WI38 (cell line): ENCODE results near the gene CENPN.

Experiments used
- H3K4me3 ChIP-seq: 2 replicates; pipeline ENCODE4 v1.5.1; 2011; ENCODE audit warnings: low read depth, mild to moderate bottlenecking, control low read depth, low read length
- CTCF ChIP-seq: IDR thresholded peaks from 2 replicates; pipeline ENCODE4 v1.5.1; 2012; ENCODE audit warnings: low read depth, mild to moderate bottlenecking, control low read depth, low read length

The CENPN gene

DNA sequence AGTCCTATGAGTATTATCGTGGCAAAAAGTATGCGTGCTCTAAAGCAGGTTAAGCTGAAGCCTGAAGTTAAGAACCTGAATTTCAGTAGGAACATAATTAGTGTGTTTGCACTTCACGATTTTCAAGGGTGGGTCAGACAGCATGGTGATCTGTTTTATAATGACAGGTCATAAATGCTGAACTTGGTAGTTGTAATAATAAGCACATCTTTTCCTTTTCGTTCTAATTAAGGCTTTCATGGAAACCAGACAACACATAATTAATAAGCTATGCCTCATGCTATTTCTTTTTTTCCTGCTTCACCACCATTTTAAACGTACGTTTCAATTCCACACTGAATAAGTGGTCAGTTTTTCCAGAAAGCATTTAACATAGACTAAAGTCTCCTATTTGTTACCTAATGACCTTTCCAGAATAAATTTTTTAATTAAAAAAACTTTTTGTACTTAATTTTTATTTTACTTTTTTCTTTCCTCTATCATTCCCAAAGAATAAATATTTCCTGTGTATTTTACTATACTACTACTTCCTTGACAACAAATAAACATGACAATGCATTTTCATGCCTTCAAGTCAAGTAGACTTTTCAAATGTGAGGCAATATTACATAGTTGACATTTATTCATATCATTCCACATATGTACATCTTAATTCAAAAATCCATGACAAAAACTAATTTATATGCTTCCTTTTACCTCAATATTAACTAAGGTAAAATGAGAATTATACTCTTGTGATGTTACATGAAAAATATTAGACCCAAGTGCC is 22.7 kb upstream of the CENPN start:
- no peak overlapping the region for H3K4me3 ChIP-seq
- TF ChIP-seq CTCF, result no peak

DNA sequence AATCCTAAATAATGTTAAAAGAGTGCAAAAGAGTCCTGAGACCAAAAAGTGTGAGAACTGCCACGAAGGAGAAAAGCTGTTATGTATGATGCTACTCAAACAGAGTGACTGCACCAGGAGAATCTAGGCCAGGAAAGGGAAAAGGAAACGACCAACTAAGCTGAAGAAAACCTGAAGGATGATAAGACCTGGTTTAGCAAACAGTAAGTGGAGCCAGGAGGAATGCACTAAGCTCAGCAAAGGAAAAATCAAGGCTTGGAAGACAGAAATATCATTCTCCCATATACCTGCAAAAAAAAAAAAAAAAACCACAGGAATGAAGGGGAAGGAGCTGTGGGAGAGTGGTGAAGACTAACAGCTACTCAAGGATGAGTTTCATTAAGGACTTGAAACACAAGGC is 21.4 kb upstream of the CENPN start:
- H3K4me3 ChIP-seq, result no peak overlapping the region
- TF ChIP-seq CTCF, result no peak

- no peak overlapping the region for H3K4me3 ChIP-seq
- TF ChIP-seq CTCF, result no peak
These were observed 20.5 kb upstream of the CENPN start for GRCh38 chr16:80986557-80986956.

GRCh38 chr16:80988756-80989155 is 18.3 kb upstream of the CENPN start:
- H3K4me3 ChIP-seq, result no peak overlapping the region
- no peak for TF ChIP-seq CTCF

DNA sequence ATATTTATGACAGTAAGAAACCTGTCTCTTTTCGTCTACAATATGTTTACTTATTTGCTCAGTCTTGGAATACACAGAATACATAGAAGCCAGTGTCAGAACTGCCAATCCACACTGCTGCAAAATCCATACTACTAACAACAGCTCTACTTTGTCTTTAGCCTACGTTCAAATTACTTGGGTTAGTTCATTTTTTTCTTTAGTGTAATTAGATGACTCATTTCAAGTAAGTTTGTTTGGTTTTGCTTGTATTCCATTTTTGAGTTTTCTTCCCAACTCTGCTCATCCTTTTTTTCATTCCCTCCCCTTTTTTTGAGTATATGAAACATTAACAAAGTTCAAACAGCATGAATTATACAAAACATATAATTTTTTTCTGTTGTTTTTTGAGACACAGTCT is 17.2 kb upstream of the CENPN start:
- no peak for TF ChIP-seq CTCF
- H3K4me3 ChIP-seq, result no peak overlapping the region

GRCh38 chr16:80990577-80990976 is 16.4 kb upstream of the CENPN start:
- TF ChIP-seq CTCF, result no peak
- H3K4me3 ChIP-seq, result no peak overlapping the region

- no peak for TF ChIP-seq CTCF
- H3K4me3 ChIP-seq, result no peak overlapping the region
These were observed 16.0 kb upstream of the CENPN start for GRCh38 chr16:80990978-80991377.
